SK-N-SH (cell line): ENCODE measurements around the gene PHLPP1. TPM values are rescaled to one million over a fixed set of nuclear protein-coding genes. Genes with fewer than 3 reads are reported as not detected.
"Not testable (repeated sequence)": the region's sequence is repeated elsewhere in the genome, so short reads cannot be mapped to it uniquely, and the experiment has no call there.

Experiments used
- CTCF ChIA-PET: fragments of 300-600, 350-600 bp; formaldehyde crosslinking; extraction: SDS; loops from one replicate; lab custom pipeline; 2021; lab: Yijun Ruan, JAX
- POLR2A ChIA-PET: fragments of 350-600 bp; sonication (Branson Sonifier 250); formaldehyde crosslinking; extraction: SDS; loops from one replicate; lab custom pipeline; 2020; ENCODE audit warnings: antibody characterized with exemption, inconsistent platforms; lab: Yijun Ruan, JAX
- DNase-seq: peaks from one replicate; pipeline ENCODE4 v3.0.0; 2012
- H2AFZ ChIP-seq: fragments of 200-600 bp; sonication (generic); 2 replicates; pipeline ENCODE4 v1.8.1; 2016; ENCODE audit warnings: antibody characterized with exemption, mild to moderate bottlenecking, low read depth
- H3F3A ChIP-seq: fragments of 200-600 bp; sonication (generic); replicated peaks from 2 replicates; pipeline ENCODE3; 2016; ENCODE audit warnings: antibody characterized with exemption, mild to moderate bottlenecking; ENCODE audit not compliant: insufficient read depth
- H3K27ac ChIP-seq, 2 experiments: fragments of 200-500 bp in 1 of 2; fragments of 200-600 bp in 1 of 2; sonication (Bioruptor generic) in 1 of 2; sonication (generic), shearing (Covaris generic) in 1 of 2; 2 replicates each; pipeline versions ENCODE4 v1.5.1 to v1.6.1; 2014 to 2016; ENCODE audit warnings: low read depth in 2 of 2, inconsistent platforms in 1 of 2, low read length in 1 of 2, mild to moderate bottlenecking in 1 of 2, mixed read lengths in 1 of 2
- H3K27me3 ChIP-seq: fragments of 200-600 bp; sonication (generic), shearing (Covaris generic); 2 replicates; pipeline ENCODE4 v1.6.1; 2016; ENCODE audit warnings: mixed run types; ENCODE audit not compliant: insufficient read depth
- H3K36me3 ChIP-seq, 2 experiments: fragments of 200-500 bp in 1 of 2; fragments of 200-600 bp in 1 of 2; sonication (Bioruptor generic) in 1 of 2; sonication (generic) in 1 of 2; replicated peaks in 1 of 2; 2 replicates each; pipeline versions ENCODE3 to v1.5.1; 2014 to 2016; ENCODE audit warnings: low read length in 1 of 2, mild to moderate bottlenecking in 1 of 2; ENCODE audit not compliant: insufficient read depth in 2 of 2, control insufficient read depth in 1 of 2
- H3K4me1 ChIP-seq, 2 experiments: fragments of 200-500 bp in 1 of 2; fragments of 200-600 bp in 1 of 2; sonication (Bioruptor generic) in 1 of 2; sonication (generic), shearing (Covaris generic) in 1 of 2; 2 replicates each; pipeline versions ENCODE4 v1.5.1 to v1.6.1; 2014 to 2016; ENCODE audit warnings: low read depth in 1 of 2, low read length in 1 of 2, mixed run types in 1 of 2; ENCODE audit not compliant: insufficient read depth in 2 of 2, control insufficient read depth in 1 of 2
- H3K4me2 ChIP-seq: fragments of 200-600 bp; sonication (generic), shearing (Covaris generic); 2 replicates; pipeline ENCODE4 v1.6.1; 2017; ENCODE audit warnings: mixed run types
- H3K4me3 ChIP-seq, 2 experiments: fragments of 200-500 bp in 1 of 2; fragments of 200-600 bp in 1 of 2; sonication (Bioruptor generic) in 1 of 2; sonication (generic), shearing (Covaris generic) in 1 of 2; 2 replicates each; pipeline versions ENCODE4 v1.5.1 to v1.8.1; 2014 to 2016; ENCODE audit warnings: low read depth in 2 of 2, inconsistent platforms in 1 of 2, low read length in 1 of 2, mild to moderate bottlenecking in 1 of 2, mixed read lengths in 1 of 2, moderate library complexity in 1 of 2
- H3K79me2 ChIP-seq: fragments of 200-600 bp; sonication (generic); 2 replicates; pipeline ENCODE4 v1.8.1; 2017; ENCODE audit warnings: mild to moderate bottlenecking; ENCODE audit not compliant: insufficient read depth
- H3K9ac ChIP-seq: fragments of 200-600 bp; sonication (generic); 2 replicates; pipeline ENCODE4 v1.6.1; 2017; ENCODE audit warnings: mixed run types
- H3K9me2 ChIP-seq: fragments of 200-600 bp; sonication (generic); 2 replicates; pipeline ENCODE4 v1.6.1; 2017; ENCODE audit warnings: mixed run types
- H3K9me3 ChIP-seq: fragments of 200-600 bp; sonication (generic); 2 replicates; pipeline ENCODE4 v1.6.1; 2017; ENCODE audit warnings: mixed run types, mild to moderate bottlenecking, moderate library complexity
- H4K20me1 ChIP-seq: fragments of 200-600 bp; sonication (generic); 2 replicates; pipeline ENCODE4 v1.6.1; 2017; ENCODE audit warnings: mild to moderate bottlenecking, mixed run types; ENCODE audit not compliant: insufficient read depth
- CHD2 ChIP-seq: fragments of 150-350 bp; IDR thresholded peaks from 2 replicates; pipeline ENCODE4 v1.6.1; 2018; ENCODE audit warnings: low read length; ENCODE audit not compliant: partially characterized antibody
- EP300 ChIP-seq, 2 experiments: IDR thresholded peaks; 2 replicates each; pipeline versions ENCODE4 v1.4.0 to v1.6.1; 2012; ENCODE audit warnings: borderline replicate concordance in 1 of 2, low read depth in 1 of 2, low read length in 1 of 2
- FOXM1 ChIP-seq: IDR thresholded peaks from 2 replicates; pipeline ENCODE4 v1.4.0; 2012; ENCODE audit warnings: low read depth, mild to moderate bottlenecking
- GABPA ChIP-seq: IDR thresholded peaks from 2 replicates; pipeline ENCODE4 v1.4.0; 2012; ENCODE audit warnings: low read depth, mild to moderate bottlenecking
- GATA2 ChIP-seq: sonication (generic); formaldehyde crosslinking; IDR thresholded peaks from 2 replicates; pipeline ENCODE4 v1.5.0; 2020; ENCODE audit warnings: mild to moderate bottlenecking, missing genetic modification reagents
- JUND ChIP-seq: IDR thresholded peaks from 2 replicates; pipeline ENCODE4 v1.4.0; 2012
- MEF2A ChIP-seq: IDR thresholded peaks from 2 replicates; pipeline ENCODE4 v1.4.0; 2012; ENCODE audit warnings: low read depth, borderline replicate concordance
- POLR2AphosphoS5 ChIP-seq: IDR thresholded peaks from 2 replicates; pipeline ENCODE4 v1.6.1; 2012; ENCODE audit warnings: low read depth, low read length
- RAD21 ChIP-seq: IDR thresholded peaks from 2 replicates; pipeline ENCODE4 v1.6.1; 2012; ENCODE audit warnings: mild to moderate bottlenecking, low read length
- RCOR1 ChIP-seq: fragments of 150-350 bp; IDR thresholded peaks from 2 replicates; pipeline ENCODE4 v1.6.1; 2017; ENCODE audit warnings: antibody characterized with exemption, low read length
- TAF1 ChIP-seq: IDR thresholded peaks from 2 replicates; pipeline ENCODE4 v1.6.1; 2012; ENCODE audit warnings: low read depth, mild to moderate bottlenecking, low read length, moderate library complexity, borderline replicate concordance
- TCF12 ChIP-seq: IDR thresholded peaks from 2 replicates; pipeline ENCODE4 v1.4.0; 2012
- TEAD4 ChIP-seq: IDR thresholded peaks from 2 replicates; pipeline ENCODE4 v1.4.0; 2012; ENCODE audit warnings: mild to moderate bottlenecking, borderline replicate concordance; ENCODE audit not compliant: insufficient read depth
- WGBS: methylation state at CpG from one replicate; pipeline ENCODE4 v1.1.6; 2017; ENCODE audit warnings: low lambda C conversion rate; 5-methylcytosine and 5-hydroxymethylcytosine counted together
- polyA plus RNA-seq, 3 experiments: library from polyadenylated mRNA; depleted of rRNA; stranded (reverse); fragments of >200 nt; gene quantifications; 2 replicates each; pipeline ENCODE4 v1.2.3, GENCODE V29; 2012
- TF ChIP-seq, protein P1 (sequence below): IDR thresholded peaks from 2 replicates; pipeline ENCODE4 v1.4.0; 2012; ENCODE audit warnings: low read depth, borderline replicate concordance
- TF ChIP-seq, protein P2 (sequence below): IDR thresholded peaks from 2 replicates; pipeline ENCODE4 v1.4.0; 2012; ENCODE audit warnings: low read depth
- TF ChIP-seq, protein P3 (sequence below): IDR thresholded peaks from 2 replicates; pipeline ENCODE4 v1.6.1; 2012; ENCODE audit warnings: mild to moderate bottlenecking, low read depth, low read length, moderate library complexity

Gene PHLPP1
- polyA plus RNA-seq, 1 of the 3 experiments (the other 2 are of a cell fraction), result 4.6 TPM

DNA sequence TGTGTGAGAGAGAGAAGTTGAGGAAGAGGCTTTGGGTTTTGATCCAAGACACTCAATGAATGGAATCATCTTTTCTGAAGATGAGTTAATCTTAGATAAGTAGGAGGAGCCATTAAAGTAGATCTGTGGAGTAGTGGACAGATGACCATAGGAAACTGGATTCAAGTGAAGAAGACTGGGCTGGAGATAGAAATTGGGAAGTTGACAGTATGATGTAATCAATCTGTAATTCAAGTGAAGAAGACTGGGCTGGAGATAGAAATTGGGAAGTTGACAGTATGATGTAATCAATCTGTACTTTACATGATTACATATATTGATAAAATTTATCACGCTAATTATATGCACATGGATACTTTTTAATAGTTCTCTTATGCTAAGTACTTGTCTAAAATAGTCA lies 92.8 kb downstream of the PHLPP1 start:
- ChIA-PET CTCF (interaction anchor here (1.1 kb wide), 1 partner anchor 63 kb away, joined by 3 read pairs; no protein-coding TSS in a partner anchor), POLR2A (no interaction called here)
- WGBS, result 97% methylated on average over 1 of the region's 1 CpG

DNA sequence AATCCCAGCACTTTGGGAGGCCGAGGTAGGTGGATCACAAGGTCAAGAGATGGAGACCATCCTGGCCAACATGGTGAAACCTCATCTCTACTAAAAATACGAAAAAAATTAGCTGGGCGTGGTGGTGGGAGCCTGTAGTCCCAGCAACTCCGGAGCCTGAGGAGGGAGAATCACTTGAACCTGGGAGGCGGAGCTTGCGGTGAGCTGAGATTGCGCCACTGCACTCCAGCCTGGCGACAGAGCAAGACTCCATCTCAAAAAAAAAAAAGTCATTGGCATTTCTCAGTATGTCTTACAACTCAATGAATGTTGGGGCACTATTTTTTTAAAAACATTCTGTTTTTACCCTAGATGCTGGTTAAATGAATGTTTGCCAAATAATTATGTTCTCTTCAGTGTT lies 94.1 kb downstream of the PHLPP1 start:
- H3K4me2 ChIP-seq, DNase-seq, H3K9me2 ChIP-seq, H3K27me3 ChIP-seq, H3K79me2 ChIP-seq, H3K9me3 ChIP-seq, H3K36me3 ChIP-seq, H4K20me1 ChIP-seq, H3K27ac ChIP-seq, H2AFZ ChIP-seq, H3F3A ChIP-seq, H3K9ac ChIP-seq, POLR2A ChIA-PET, H3K4me1 ChIP-seq, H3K4me3 ChIP-seq: not testable (repeated sequence)
- 95% methylated on average over 8 of the region's 8 CpGs for WGBS
- CTCF ChIA-PET, result interaction anchor here (0.6 kb wide), 1 partner anchor 117 kb away, joined by 5 read pairs; no protein-coding TSS in a partner anchor

More for the DNA sequence above, 92.8 kb downstream of the PHLPP1 start:
- Histone ChIP-seq H4K20me1 (no peaks in the 10 kb centered on the region), H3K4me1 (no peaks in the 10 kb centered on the region; a peak in 1 of 4 replicates), H3K27ac (no peak overlapping the region), H3K9me2 (no peaks in the 10 kb centered on the region), H3K79me2 (peaks cover 5% of the 10 kb centered on the region; the same call in 1 of the 2 replicates), H3K9ac (no peak overlapping the region), H3K27me3 (no peaks in the 10 kb centered on the region), H3F3A (no peaks in the 10 kb centered on the region), H2AFZ (no peak overlapping the region), H3K36me3 (no peaks in the 10 kb centered on the region), H3K4me3 (no peak overlapping the region), H3K4me2 (no peak overlapping the region), H3K9me3 (no peaks in the 10 kb centered on the region)
- DNase-seq, result no peak
- TF ChIP-seq TAF1, result no peak
- TF ChIP-seq TEAD4, result no peak
- TF ChIP-seq, protein P1, sequence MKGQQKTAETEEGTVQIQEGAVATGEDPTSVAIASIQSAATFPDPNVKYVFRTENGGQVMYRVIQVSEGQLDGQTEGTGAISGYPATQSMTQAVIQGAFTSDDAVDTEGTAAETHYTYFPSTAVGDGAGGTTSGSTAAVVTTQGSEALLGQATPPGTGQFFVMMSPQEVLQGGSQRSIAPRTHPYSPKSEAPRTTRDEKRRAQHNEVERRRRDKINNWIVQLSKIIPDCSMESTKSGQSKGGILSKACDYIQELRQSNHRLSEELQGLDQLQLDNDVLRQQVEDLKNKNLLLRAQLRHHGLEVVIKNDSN, result no peak
- TF ChIP-seq FOXM1, result no peak
- TF ChIP-seq, protein P2, sequence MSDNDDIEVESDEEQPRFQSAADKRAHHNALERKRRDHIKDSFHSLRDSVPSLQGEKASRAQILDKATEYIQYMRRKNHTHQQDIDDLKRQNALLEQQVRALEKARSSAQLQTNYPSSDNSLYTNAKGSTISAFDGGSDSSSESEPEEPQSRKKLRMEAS, result no peak
- TF ChIP-seq JUND, result no peak
- no peak for TF ChIP-seq RAD21
- TF ChIP-seq, protein P3, sequence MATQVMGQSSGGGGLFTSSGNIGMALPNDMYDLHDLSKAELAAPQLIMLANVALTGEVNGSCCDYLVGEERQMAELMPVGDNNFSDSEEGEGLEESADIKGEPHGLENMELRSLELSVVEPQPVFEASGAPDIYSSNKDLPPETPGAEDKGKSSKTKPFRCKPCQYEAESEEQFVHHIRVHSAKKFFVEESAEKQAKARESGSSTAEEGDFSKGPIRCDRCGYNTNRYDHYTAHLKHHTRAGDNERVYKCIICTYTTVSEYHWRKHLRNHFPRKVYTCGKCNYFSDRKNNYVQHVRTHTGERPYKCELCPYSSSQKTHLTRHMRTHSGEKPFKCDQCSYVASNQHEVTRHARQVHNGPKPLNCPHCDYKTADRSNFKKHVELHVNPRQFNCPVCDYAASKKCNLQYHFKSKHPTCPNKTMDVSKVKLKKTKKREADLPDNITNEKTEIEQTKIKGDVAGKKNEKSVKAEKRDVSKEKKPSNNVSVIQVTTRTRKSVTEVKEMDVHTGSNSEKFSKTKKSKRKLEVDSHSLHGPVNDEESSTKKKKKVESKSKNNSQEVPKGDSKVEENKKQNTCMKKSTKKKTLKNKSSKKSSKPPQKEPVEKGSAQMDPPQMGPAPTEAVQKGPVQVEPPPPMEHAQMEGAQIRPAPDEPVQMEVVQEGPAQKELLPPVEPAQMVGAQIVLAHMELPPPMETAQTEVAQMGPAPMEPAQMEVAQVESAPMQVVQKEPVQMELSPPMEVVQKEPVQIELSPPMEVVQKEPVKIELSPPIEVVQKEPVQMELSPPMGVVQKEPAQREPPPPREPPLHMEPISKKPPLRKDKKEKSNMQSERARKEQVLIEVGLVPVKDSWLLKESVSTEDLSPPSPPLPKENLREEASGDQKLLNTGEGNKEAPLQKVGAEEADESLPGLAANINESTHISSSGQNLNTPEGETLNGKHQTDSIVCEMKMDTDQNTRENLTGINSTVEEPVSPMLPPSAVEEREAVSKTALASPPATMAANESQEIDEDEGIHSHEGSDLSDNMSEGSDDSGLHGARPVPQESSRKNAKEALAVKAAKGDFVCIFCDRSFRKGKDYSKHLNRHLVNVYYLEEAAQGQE, result no peak
- no peak for TF ChIP-seq GATA2 (CRISPR knock-in tag)
- TF ChIP-seq EP300 (IDR thresholded peaks at IDR 0.05; ENCODE audit: borderline replicate concordance in 1 of 2, low read depth in 1 of 2, low read length in 1 of 2), result no peak
- no peak for TF ChIP-seq RCOR1
- no peak for TF ChIP-seq GABPA
- TF ChIP-seq MEF2A, result no peak
- TF ChIP-seq CHD2, result no peak
- no peak for TF ChIP-seq TCF12
- no peak for TF ChIP-seq POLR2AphosphoS5
